Amniotic epithelial cell (primary cell): ENCODE measurements around the gene PPP2R5C.
A peak's percentile ranks its signal among the peaks of the same experiment; 100 is the strongest.
"Not testable (repeated sequence)": the region's sequence is repeated elsewhere in the genome, so short reads cannot be mapped to it uniquely, and the experiment has no call there.

ENCODE experiments used
- DNase-seq: peaks from one replicate; pipeline ENCODE4 v3.0.0-alpha.2; 2010; ENCODE audit warnings: low read depth

Gene PPP2R5C

DNA sequence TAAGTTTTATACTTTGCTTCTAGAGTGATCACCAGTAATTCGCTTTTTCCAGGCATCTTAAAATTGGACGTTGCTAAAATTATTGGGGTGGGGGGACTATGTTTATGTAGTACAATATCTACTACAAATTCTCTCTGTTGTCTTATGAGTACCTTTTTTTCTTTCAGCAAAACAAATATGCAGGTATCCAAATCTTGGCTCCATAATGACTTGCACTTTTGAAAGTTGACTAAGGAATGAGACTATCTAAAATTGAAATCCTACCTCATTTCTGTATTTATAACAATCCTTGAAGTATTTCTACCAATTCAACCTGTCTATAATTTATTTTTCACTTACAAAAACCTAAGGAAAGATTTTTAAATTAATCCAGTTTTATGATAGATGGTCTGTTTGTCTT, 205.2 kb downstream of the PPP2R5C start:
- DNase-seq, result no peak

GRCh38 chr14:101968186-101968585, 206.7 kb downstream of the PPP2R5C start:
- no peak for DNase-seq

DNA sequence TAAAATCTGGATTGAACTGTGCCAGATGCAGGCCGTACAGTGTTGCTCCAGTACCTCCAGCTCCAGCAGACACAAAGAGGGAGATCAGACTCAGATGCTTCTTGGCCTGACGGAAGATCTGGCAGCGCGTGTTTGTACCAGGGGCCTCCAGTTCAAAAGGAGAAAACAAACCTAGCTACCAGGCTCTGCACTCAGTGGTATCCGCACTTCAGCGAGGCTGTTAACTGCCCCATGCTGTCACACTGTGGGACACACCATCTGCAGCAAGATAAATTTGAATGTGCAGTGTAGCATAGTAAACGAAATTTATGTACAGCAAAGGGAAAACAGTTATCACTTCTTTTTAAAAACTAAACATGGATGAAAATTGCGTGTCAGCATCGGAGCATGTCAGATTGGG, 208.0 kb downstream of the PPP2R5C start:
- no peak for DNase-seq

DNA sequence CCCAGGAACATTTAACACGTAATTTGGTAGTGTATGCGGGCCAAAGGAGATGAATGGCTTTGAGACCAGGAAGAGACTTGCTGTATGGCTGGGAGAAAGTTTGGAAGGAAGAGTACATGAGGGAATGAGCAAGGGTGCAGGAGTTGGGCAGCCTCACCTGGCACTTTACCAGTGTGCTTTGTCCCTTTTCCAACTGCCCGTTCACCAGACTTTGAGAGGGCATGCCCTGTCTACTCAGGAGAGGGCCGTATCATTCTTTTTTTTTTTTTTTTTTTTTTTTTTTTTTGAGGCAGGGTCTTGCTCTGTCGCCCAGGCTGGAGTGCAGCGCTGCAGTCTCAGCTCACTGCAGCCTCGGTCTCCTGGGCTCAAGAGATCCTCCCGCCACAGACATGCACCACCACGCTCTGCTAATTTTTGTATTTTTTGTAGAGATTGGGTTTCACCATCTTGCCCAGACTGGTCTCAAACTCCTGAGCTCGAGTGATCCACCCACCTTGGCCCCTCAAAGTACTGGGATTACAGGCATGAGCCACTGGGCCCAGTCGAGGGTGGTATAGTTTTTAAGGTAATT, 209.4 kb downstream of the PPP2R5C start:
- no peak for DNase-seq

DNA sequence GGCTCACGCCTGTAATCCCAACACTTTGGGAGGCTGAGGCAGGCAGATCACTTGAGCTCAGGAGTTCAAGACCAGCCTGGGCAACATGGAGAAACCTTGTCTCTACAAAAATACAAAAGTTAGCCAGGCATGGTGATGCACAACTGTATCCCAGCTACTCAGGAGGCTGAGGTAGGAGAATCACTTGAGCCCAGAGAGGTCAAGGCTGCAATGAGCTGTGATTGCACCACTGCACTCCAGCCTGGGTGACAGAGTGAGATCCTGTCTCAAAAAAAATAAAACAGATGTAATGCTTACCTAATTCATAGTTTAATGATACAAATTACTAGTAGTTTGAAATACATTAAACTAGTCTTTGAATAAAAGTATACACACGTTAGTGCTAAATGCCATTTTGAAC, 209.9 kb downstream of the PPP2R5C start:
- not testable (repeated sequence) for DNase-seq

- DNase-seq, result peak; percentile 99
Measured at GRCh38 chr14:101972126-101972866, 210.8 kb downstream of the PPP2R5C start.

GRCh38 chr14:101973356-101973755, 211.8 kb downstream of the PPP2R5C start:
- no peak for DNase-seq

DNA sequence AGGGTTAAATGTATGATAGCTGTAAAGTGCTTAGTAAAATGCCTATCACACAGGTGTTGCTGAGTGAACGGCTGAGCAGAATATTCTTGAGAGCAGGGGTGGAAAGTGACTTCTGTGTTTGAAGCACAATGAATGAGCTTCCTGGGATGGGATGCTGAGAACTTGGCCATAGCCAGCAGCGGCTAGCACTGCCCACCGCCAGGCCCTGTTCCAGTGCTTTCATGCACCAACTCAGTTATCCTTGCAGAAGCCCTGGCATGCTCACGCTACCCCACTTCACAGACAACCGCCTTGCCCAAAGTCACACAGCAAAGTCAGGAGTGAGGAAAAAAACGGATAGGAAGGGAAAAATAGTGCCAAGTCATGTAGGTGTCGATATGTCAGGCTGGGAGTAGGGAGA, 213.7 kb downstream of the PPP2R5C start:
- no peak for DNase-seq
